HCT116 (cell line): Measurements from ENCODE around the gene RCL1. TPM values are rescaled to one million over a fixed set of nuclear protein-coding genes. Genes with fewer than 3 reads are reported as not detected.

Experiments
- ATAC-seq: fragments of 200-7000 bp; cut with Tn5 transposase; 2 replicates; pipeline ENCODE4 v1.9.1; 2020; ENCODE audit warnings: mild to moderate bottlenecking, moderate library complexity
- BruUV-seq: library from RNA; stranded (reverse); fragments of 400-500 nt; replicated peaks from 2 replicates; lab custom pipeline; 2021; lab: Mats Ljungman, UMichigan
- CTCF ChIA-PET: fragments of 300-600 bp; sonication (Branson Sonifier 250); formaldehyde crosslinking; loops from one replicate; lab custom pipeline; 2021; ENCODE audit warnings: antibody characterized with exemption; lab: Charles Lee
- POLR2A ChIA-PET: fragments of 300-600, 350-600 bp; sonication (Branson Sonifier 250); formaldehyde crosslinking; loops from one replicate; lab custom pipeline; 2021; ENCODE audit warnings: antibody characterized with exemption; lab: Charles Lee
- RAD21 ChIA-PET, 2 experiments: fragments of 300-600 bp; sonication (Branson Sonifier 250); formaldehyde crosslinking; loops; one replicate each; lab custom pipeline; 2023; ENCODE audit warnings: low total read pairs in 2 of 2; ENCODE audit not compliant: uncharacterized antibody in 2 of 2, unreplicated experiment in 2 of 2, low non-redundant PET in 1 of 2; lab: Charles Lee
- DNase-seq: peaks from one replicate; pipeline ENCODE4 v3.0.0-alpha.2; 2010; ENCODE audit warnings: low read depth, low spot score
- H2AFZ ChIP-seq: fragments of 200-600 bp; shearing (Covaris generic), sonication (generic); 2 replicates; pipeline ENCODE4 v1.6.1; 2017; ENCODE audit warnings: low read depth, mixed run types, mixed read lengths, antibody characterized with exemption, low read length; ENCODE audit not compliant: poor library complexity, severe bottlenecking
- H3K27ac ChIP-seq: 2 replicates; pipeline ENCODE4 v1.5.1; 2012; ENCODE audit warnings: low read depth, low read length
- H3K27me3 ChIP-seq: fragments of 200-600 bp; sonication (generic); 2 replicates; pipeline ENCODE4 v1.6.1; 2016; ENCODE audit warnings: mixed run types, low read length, mixed read lengths; ENCODE audit not compliant: insufficient read depth
- H3K36me3 ChIP-seq, 2 experiments: fragments of 200-500 bp in 1 of 2; fragments of 200-600 bp in 1 of 2; sonication (Bioruptor generic) in 1 of 2; sonication (generic) in 1 of 2; 2 replicates each; pipeline versions ENCODE4 v1.5.1 to v1.6.1; 2014 to 2016; ENCODE audit warnings: low read length in 2 of 2, inconsistent platforms in 1 of 2, mixed read lengths in 1 of 2, mixed run types in 1 of 2; ENCODE audit not compliant: insufficient read depth in 2 of 2, control insufficient read depth in 1 of 2
- H3K4me1 ChIP-seq, 2 experiments: fragments of 200-600 bp in 1 of 2; sonication (generic) in 1 of 2; 2 replicates each; pipeline versions ENCODE4 v1.5.1 to v1.6.1; 2012 to 2017; ENCODE audit warnings: low read length in 2 of 2, inconsistent platforms in 1 of 2, mild to moderate bottlenecking in 1 of 2, mixed read lengths in 1 of 2, mixed run types in 1 of 2, moderate library complexity in 1 of 2; ENCODE audit not compliant: insufficient read depth in 2 of 2, control insufficient read depth in 1 of 2
- H3K4me2 ChIP-seq: fragments of 200-600 bp; sonication (generic); 2 replicates; pipeline ENCODE4 v1.6.1; 2017; ENCODE audit warnings: mixed run types, low read length, mixed read lengths
- H3K4me3 ChIP-seq, 2 experiments: fragments of 200-600 bp in 1 of 2; sonication (generic) in 1 of 2; replicated peaks in 1 of 2; 2 replicates each; pipeline ENCODE4 v1.5.1; 2011 to 2016; ENCODE audit warnings: low read length in 2 of 2, control low read depth in 1 of 2, low read depth in 1 of 2, mild to moderate bottlenecking in 1 of 2, mixed read lengths in 1 of 2, mixed run types in 1 of 2
- H3K79me2 ChIP-seq: fragments of 200-600 bp; sonication (generic); 2 replicates; pipeline ENCODE4 v1.6.1; 2017; ENCODE audit warnings: mild to moderate bottlenecking, mixed run types, low read length, moderate library complexity, mixed read lengths; ENCODE audit not compliant: insufficient read depth
- H3K9ac ChIP-seq: fragments of 200-600 bp; sonication (generic); 2 replicates; pipeline ENCODE4 v1.6.1; 2016; ENCODE audit warnings: low read length, mixed read lengths
- H3K9me2 ChIP-seq: fragments of 200-600 bp; sonication (generic), shearing (Covaris generic); 2 replicates; pipeline ENCODE4 v1.6.1; 2017; ENCODE audit warnings: mixed run types, mild to moderate bottlenecking, moderate library complexity; ENCODE audit not compliant: insufficient read depth
- H3K9me3 ChIP-seq, 2 experiments: fragments of 200-500 bp in 1 of 2; fragments of 200-600 bp in 1 of 2; sonication (Bioruptor generic) in 1 of 2; sonication (generic) in 1 of 2; 2 replicates each; pipeline ENCODE4 v1.6.1; 2014 to 2017; ENCODE audit warnings: low read length in 2 of 2, mixed read lengths in 2 of 2, inconsistent platforms in 1 of 2, low read depth in 1 of 2, mild to moderate bottlenecking in 1 of 2, mixed run types in 1 of 2, moderate library complexity in 1 of 2; ENCODE audit not compliant: control insufficient read depth in 1 of 2, insufficient read depth in 1 of 2
- H4K20me1 ChIP-seq: fragments of 200-600 bp; sonication (generic), shearing (Covaris generic); 2 replicates; pipeline ENCODE4 v1.6.1; 2017; ENCODE audit warnings: mixed run types, mild to moderate bottlenecking, moderate library complexity; ENCODE audit not compliant: insufficient read depth
- CBX3 ChIP-seq: IDR thresholded peaks from 2 replicates; pipeline ENCODE4 v1.6.1; 2012; ENCODE audit warnings: low read depth
- CEBPB ChIP-seq: IDR thresholded peaks from 2 replicates; pipeline ENCODE4 v1.6.1; 2012; ENCODE audit warnings: low read depth
- EGR1 ChIP-seq: IDR thresholded peaks from 2 replicates; pipeline ENCODE4 v1.6.1; 2012; ENCODE audit warnings: low read depth
- EZH2phosphoT487 ChIP-seq: fragments of 200-600 bp; IDR thresholded peaks from 2 replicates; pipeline ENCODE4 v1.6.1; 2018; ENCODE audit warnings: antibody characterized with exemption, borderline replicate concordance
- FOSL1 ChIP-seq: IDR thresholded peaks from 2 replicates; pipeline ENCODE4 v1.6.1; 2012; ENCODE audit warnings: low read depth
- POLR2A ChIP-seq: IDR thresholded peaks from 2 replicates; pipeline ENCODE4 v1.7.0; 2011; ENCODE audit warnings: borderline replicate concordance; ENCODE audit not compliant: insufficient read depth, insufficient read length; ENCODE audit errors: extremely low read depth
- POLR2AphosphoS5 ChIP-seq: IDR thresholded peaks from 2 replicates; pipeline ENCODE4 v1.6.1; 2011; ENCODE audit warnings: mild to moderate bottlenecking, low read depth, low read length, moderate library complexity
- SIN3A ChIP-seq: IDR thresholded peaks from 2 replicates; pipeline ENCODE4 v1.6.1; 2012; ENCODE audit warnings: low read depth
- SP1 ChIP-seq: IDR thresholded peaks from 2 replicates; pipeline ENCODE4 v1.6.1; 2012; ENCODE audit warnings: low read depth
- SRF ChIP-seq: IDR thresholded peaks from 2 replicates; pipeline ENCODE4 v1.6.1; 2012; ENCODE audit warnings: low read depth
- TCF7L2 ChIP-seq: IDR thresholded peaks from 2 replicates; pipeline ENCODE4 v1.7.0; 2011; ENCODE audit warnings: borderline replicate concordance, inconsistent platforms; ENCODE audit not compliant: insufficient read depth, insufficient read length; ENCODE audit errors: extremely low read depth
- YY1 ChIP-seq: IDR thresholded peaks from 2 replicates; pipeline ENCODE4 v1.6.1; 2011; ENCODE audit warnings: low read length, low read depth, moderate library complexity, mild to moderate bottlenecking; ENCODE audit not compliant: insufficient replicate concordance; ENCODE audit errors: extremely low read depth
- intact Hi-C: fragments of 100-400 bp; cut with micrococcal nuclease; formaldehyde crosslinking; loops from 2 replicates; pipeline ENCODE4 v1.10.0; 2022
- total RNA-seq: library from RNA; stranded (reverse); gene quantifications from one replicate; pipeline ENCODE4 v1.2.1, GENCODE V29; 2021; ENCODE audit not compliant: unreplicated experiment
- TF ChIP-seq, protein P1 (sequence below): IDR thresholded peaks from 2 replicates; pipeline ENCODE4 v1.6.1; 2011; ENCODE audit warnings: mild to moderate bottlenecking, low read length, moderate library complexity; ENCODE audit not compliant: insufficient replicate concordance; ENCODE audit errors: extremely low read depth
- TF ChIP-seq, protein P2 (sequence below), 3 experiments: fragments of 200-600 bp in 1 of 3; sonication (generic) in 1 of 3; IDR thresholded peaks in 2 of 3; conservative IDR thresholded peaks in 1 of 3; 2 replicates each; pipeline ENCODE4 v1.5.1; 2012 to 2017; ENCODE audit warnings: low read depth in 2 of 3, low read length in 2 of 3, antibody characterized with exemption in 1 of 3, borderline replicate concordance in 1 of 3, control low read depth in 1 of 3, mild to moderate bottlenecking in 1 of 3, mixed read lengths in 1 of 3, mixed run types in 1 of 3, moderate library complexity in 1 of 3; ENCODE audit not compliant: insufficient read depth in 1 of 3
- TF ChIP-seq, protein P3 (sequence below): IDR thresholded peaks from 2 replicates; pipeline ENCODE4 v1.6.1; 2012
- TF ChIP-seq, protein P4 (sequence below): IDR thresholded peaks from 2 replicates; pipeline ENCODE4 v1.6.1; 2012
- TF ChIP-seq, protein P5 (sequence below): IDR thresholded peaks from 2 replicates; pipeline ENCODE4 v1.6.1; 2012; ENCODE audit warnings: low read depth

RCL1 gene
- total RNA-seq, 1 experiment from 2014 or later: 29.9 TPM

DNA sequence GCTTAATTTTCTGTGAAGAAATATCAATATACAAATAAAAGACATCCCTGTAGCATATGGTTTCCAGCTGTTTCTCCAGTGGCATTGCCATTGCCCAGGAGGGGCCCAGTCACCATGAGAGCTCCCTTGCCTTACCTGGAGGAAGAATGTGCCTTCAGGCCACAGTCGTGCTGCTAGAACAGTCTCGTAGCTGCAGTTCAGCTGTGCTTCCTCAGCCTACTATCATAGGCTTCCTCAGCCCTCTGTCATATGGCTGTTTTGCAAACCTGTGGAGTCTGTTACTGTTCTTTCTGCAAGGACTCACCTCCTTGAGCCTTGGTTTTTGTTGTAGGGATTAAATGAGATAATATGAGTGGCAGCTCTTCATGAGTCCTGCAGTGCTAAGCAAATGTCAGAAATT, 67.6 kb downstream of the RCL1 start:
- CTCF ChIA-PET: no interaction called here

More for the DNA sequence above, 67.6 kb downstream of the RCL1 start:
- DNase-seq (no peak), ATAC-seq (no peak)
- RAD21 ChIA-PET: no interaction called here
- Histone ChIP-seq H3K27ac (no peak overlapping the region), H3K4me2 (no peak overlapping the region), H3K27me3 (no peaks in the 10 kb centered on the region), H3K9ac (no peak overlapping the region), H3K9me2 (no peaks in the 10 kb centered on the region), H3K4me1 (peaks cover 0 to 11% of the 10 kb centered on the region in 2 experiments; a peak in 1 of 4 replicates), H3K79me2 (peaks cover 12% of the 10 kb centered on the region; the same call in 1 of the 2 replicates), H3K4me3 (no peak overlapping the region), H2AFZ (no peak overlapping the region), H3K9me3 (no peaks in the 10 kb centered on the region), H3K36me3 (peaks cover 3 to 14% of the 10 kb centered on the region in 2 experiments; a peak in 2 of 4 replicates), H4K20me1 (no peaks in the 10 kb centered on the region; the same call in 1 of the 2 replicates)
- no peak for TF ChIP-seq POLR2A
- TF ChIP-seq SIN3A: no peak
- TF ChIP-seq SP1: no peak
- TF ChIP-seq SRF: no peak
- TF ChIP-seq EGR1: no peak
- no peak for TF ChIP-seq FOSL1
- TF ChIP-seq, protein P1, sequence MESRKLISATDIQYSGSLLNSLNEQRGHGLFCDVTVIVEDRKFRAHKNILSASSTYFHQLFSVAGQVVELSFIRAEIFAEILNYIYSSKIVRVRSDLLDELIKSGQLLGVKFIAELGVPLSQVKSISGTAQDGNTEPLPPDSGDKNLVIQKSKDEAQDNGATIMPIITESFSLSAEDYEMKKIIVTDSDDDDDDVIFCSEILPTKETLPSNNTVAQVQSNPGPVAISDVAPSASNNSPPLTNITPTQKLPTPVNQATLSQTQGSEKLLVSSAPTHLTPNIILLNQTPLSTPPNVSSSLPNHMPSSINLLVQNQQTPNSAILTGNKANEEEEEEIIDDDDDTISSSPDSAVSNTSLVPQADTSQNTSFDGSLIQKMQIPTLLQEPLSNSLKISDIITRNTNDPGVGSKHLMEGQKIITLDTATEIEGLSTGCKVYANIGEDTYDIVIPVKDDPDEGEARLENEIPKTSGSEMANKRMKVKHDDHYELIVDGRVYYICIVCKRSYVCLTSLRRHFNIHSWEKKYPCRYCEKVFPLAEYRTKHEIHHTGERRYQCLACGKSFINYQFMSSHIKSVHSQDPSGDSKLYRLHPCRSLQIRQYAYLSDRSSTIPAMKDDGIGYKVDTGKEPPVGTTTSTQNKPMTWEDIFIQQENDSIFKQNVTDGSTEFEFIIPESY: no peak
- TF ChIP-seq EZH2phosphoT487: no peak
- TF ChIP-seq POLR2AphosphoS5: no peak
- TF ChIP-seq CBX3: no peak
- TF ChIP-seq, protein P2, sequence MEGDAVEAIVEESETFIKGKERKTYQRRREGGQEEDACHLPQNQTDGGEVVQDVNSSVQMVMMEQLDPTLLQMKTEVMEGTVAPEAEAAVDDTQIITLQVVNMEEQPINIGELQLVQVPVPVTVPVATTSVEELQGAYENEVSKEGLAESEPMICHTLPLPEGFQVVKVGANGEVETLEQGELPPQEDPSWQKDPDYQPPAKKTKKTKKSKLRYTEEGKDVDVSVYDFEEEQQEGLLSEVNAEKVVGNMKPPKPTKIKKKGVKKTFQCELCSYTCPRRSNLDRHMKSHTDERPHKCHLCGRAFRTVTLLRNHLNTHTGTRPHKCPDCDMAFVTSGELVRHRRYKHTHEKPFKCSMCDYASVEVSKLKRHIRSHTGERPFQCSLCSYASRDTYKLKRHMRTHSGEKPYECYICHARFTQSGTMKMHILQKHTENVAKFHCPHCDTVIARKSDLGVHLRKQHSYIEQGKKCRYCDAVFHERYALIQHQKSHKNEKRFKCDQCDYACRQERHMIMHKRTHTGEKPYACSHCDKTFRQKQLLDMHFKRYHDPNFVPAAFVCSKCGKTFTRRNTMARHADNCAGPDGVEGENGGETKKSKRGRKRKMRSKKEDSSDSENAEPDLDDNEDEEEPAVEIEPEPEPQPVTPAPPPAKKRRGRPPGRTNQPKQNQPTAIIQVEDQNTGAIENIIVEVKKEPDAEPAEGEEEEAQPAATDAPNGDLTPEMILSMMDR (IDR thresholded peaks at IDR 0.05 in 2 of 3, conservative IDR thresholded peaks at IDR 0.05 in 1 of 3; ENCODE audit: borderline replicate concordance in 1 of 3, insufficient read depth in 1 of 3, low read depth in 2 of 3, low read length in 2 of 3): no peak
- no peak for TF ChIP-seq YY1
- TF ChIP-seq, protein P3, sequence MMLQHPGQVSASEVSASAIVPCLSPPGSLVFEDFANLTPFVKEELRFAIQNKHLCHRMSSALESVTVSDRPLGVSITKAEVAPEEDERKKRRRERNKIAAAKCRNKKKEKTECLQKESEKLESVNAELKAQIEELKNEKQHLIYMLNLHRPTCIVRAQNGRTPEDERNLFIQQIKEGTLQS: no peak
- TF ChIP-seq, protein P4, sequence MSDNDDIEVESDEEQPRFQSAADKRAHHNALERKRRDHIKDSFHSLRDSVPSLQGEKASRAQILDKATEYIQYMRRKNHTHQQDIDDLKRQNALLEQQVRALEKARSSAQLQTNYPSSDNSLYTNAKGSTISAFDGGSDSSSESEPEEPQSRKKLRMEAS: no peak
- no peak for TF ChIP-seq TCF7L2
- no peak for TF ChIP-seq CEBPB
- TF ChIP-seq, protein P5, sequence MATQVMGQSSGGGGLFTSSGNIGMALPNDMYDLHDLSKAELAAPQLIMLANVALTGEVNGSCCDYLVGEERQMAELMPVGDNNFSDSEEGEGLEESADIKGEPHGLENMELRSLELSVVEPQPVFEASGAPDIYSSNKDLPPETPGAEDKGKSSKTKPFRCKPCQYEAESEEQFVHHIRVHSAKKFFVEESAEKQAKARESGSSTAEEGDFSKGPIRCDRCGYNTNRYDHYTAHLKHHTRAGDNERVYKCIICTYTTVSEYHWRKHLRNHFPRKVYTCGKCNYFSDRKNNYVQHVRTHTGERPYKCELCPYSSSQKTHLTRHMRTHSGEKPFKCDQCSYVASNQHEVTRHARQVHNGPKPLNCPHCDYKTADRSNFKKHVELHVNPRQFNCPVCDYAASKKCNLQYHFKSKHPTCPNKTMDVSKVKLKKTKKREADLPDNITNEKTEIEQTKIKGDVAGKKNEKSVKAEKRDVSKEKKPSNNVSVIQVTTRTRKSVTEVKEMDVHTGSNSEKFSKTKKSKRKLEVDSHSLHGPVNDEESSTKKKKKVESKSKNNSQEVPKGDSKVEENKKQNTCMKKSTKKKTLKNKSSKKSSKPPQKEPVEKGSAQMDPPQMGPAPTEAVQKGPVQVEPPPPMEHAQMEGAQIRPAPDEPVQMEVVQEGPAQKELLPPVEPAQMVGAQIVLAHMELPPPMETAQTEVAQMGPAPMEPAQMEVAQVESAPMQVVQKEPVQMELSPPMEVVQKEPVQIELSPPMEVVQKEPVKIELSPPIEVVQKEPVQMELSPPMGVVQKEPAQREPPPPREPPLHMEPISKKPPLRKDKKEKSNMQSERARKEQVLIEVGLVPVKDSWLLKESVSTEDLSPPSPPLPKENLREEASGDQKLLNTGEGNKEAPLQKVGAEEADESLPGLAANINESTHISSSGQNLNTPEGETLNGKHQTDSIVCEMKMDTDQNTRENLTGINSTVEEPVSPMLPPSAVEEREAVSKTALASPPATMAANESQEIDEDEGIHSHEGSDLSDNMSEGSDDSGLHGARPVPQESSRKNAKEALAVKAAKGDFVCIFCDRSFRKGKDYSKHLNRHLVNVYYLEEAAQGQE: no peak
- POLR2A ChIA-PET: no interaction called here
- intact Hi-C loops: no loop called here
- BruUV-seq: no TSS peak
